AG04450 (cell line): ENCODE data around the gene MPRIP. TPM values are rescaled to one million over a fixed set of nuclear protein-coding genes. Genes with fewer than 3 reads are reported as not detected.
A peak's percentile ranks its signal among the peaks of the same experiment; 100 is the strongest.

Source experiments
- CTCF ChIA-PET: fragments of 300-600, 350-600 bp; formaldehyde crosslinking; extraction: SDS; loops from one replicate; lab custom pipeline; 2022; ENCODE audit warnings: antibody characterized with exemption, inconsistent platforms; lab: Charles Lee
- POLR2A ChIA-PET: fragments of 350-600 bp; formaldehyde crosslinking; extraction: SDS; loops from one replicate; lab custom pipeline; 2021; ENCODE audit warnings: antibody characterized with exemption, inconsistent platforms; lab: Yijun Ruan, JAX
- DNase-seq: peaks from one replicate; pipeline ENCODE4 v3.0.0-alpha.2; 2011; ENCODE audit warnings: low read depth, low spot score
- H3K27ac ChIP-seq: one replicate; pipeline ENCODE4 v1.5.1; 2012; ENCODE audit warnings: low read depth, low read length, control low read depth
- H3K27me3 ChIP-seq: one replicate; pipeline ENCODE4 v1.6.0; 2012; ENCODE audit warnings: low read length; ENCODE audit not compliant: control insufficient read depth, insufficient read depth
- H3K4me3 ChIP-seq: 2 replicates; pipeline ENCODE4 v1.5.1; 2011; ENCODE audit warnings: mild to moderate bottlenecking, low read depth, low read length, control low read depth
- H3K9me3 ChIP-seq: 2 replicates; pipeline ENCODE4 v1.5.1; 2012; ENCODE audit warnings: low read length; ENCODE audit not compliant: control insufficient read depth, insufficient read depth
- CTCF ChIP-seq: IDR thresholded peaks from 2 replicates; pipeline ENCODE4 v1.5.1; 2011; ENCODE audit warnings: low read depth, low read length, control low read depth, inconsistent platforms
- polyA plus RNA-seq: library from polyadenylated mRNA; depleted of rRNA; stranded (reverse); fragments of >200 nt; gene quantifications from 2 replicates; pipeline ENCODE4 v1.2.3, GENCODE V29; 2011

MPRIP gene
- polyA plus RNA-seq, 1 experiment, result 95.0 TPM

- Histone ChIP-seq H3K27me3 (no peaks in the 10 kb centered on the region), H3K27ac (peak overlapping the region; percentile 70), H3K4me3 (peak overlapping the region; percentile 68), H3K9me3 (no peaks in the 10 kb centered on the region; the same call in 1 of the 2 replicates)
- DNase-seq, result peak; percentile 26
- CTCF ChIA-PET, result interaction anchor here (1.6 kb wide), 1 partner anchor 97 kb away, joined by 4 read pairs; no protein-coding TSS in a partner anchor
- POLR2A ChIA-PET, result interaction anchor here (0.7 to 1.7 kb wide), 3 partner anchors 13 to 190 kb away, joined by 3 to 4 read pairs (median 3); no protein-coding TSS in a partner anchor
- TF ChIP-seq CTCF, result no peak
Observed at GRCh38 chr17:17044846-17045561, 2.7 kb downstream of the MPRIP start.

GRCh38 chr17:17048106-17048505 lies 5.8 kb downstream of the MPRIP start:
- ChIA-PET POLR2A (no interaction called here), CTCF (no interaction called here)
- H3K4me3 ChIP-seq, result no peak overlapping the region
- no peak for TF ChIP-seq CTCF
- no peaks in the 10 kb centered on the region for H3K27me3 ChIP-seq
- no peak overlapping the region for H3K27ac ChIP-seq
- DNase-seq, result no peak
- H3K9me3 ChIP-seq, result no peaks in the 10 kb centered on the region

- no peaks in the 10 kb centered on the region for H3K9me3 ChIP-seq
- TF ChIP-seq CTCF, result no peak
- no peak overlapping the region for H3K27ac ChIP-seq
- POLR2A ChIA-PET, result no interaction called here
- H3K27me3 ChIP-seq, result no peaks in the 10 kb centered on the region
- H3K4me3 ChIP-seq, result no peak overlapping the region
- CTCF ChIA-PET, result interaction anchor here (0.7 kb wide), 1 partner anchor 44 kb away, joined by 7 read pairs; no protein-coding TSS in a partner anchor
- DNase-seq, result no peak
Observed at GRCh38 chr17:17050346-17051345, 8.4 kb downstream of the MPRIP start.

- ChIA-PET POLR2A (no interaction called here), CTCF (no interaction called here)
- Histone ChIP-seq H3K27me3 (no peaks in the 10 kb centered on the region), H3K4me3 (no peak overlapping the region), H3K9me3 (no peaks in the 10 kb centered on the region), H3K27ac (peak overlapping the region; percentile 11)
- no peak for TF ChIP-seq CTCF
- DNase-seq, result no peak
Observed at GRCh38 chr17:17051380-17051779, 9.1 kb downstream of the MPRIP start.
